Right lobe of liver (tissue), 6 donors: ENCODE results near the gene CPXM2. TPM values are rescaled to one million over a fixed set of nuclear protein-coding genes. Genes with fewer than 3 reads are reported as not detected.

ENCODE experiments used
- ATAC-seq, 4 donors: fragments of 200-7000 bp; cut with Tn5 transposase; one replicate each; pipeline ENCODE4 v1.9.1; 2020; ENCODE audit warnings: mild to moderate bottlenecking in 4 of 4, moderate library complexity in 4 of 4
- DNase-seq, 3 donors: peaks; one replicate each; pipeline ENCODE4 v3.0.0-alpha.2; 2020
- H3K27ac ChIP-seq, 3 donors: fragments of 200-600 bp; one replicate each; pipeline ENCODE4 v1.8.0; 2022
- H3K27me3 ChIP-seq, 2 donors: fragments of 200-600 bp; one replicate each; pipeline ENCODE4 v1.8.0; 2022
- H3K36me3 ChIP-seq, 4 donors: fragments of 200-600 bp; sonication (generic) in 1 of 4; one replicate each; pipeline versions ENCODE4 v1.5.1 to v1.8.0; 2017 to 2022; ENCODE audit warnings: control low read depth in 1 of 4
- H3K4me1 ChIP-seq, 4 donors: fragments of 200-600 bp; sonication (generic) in 1 of 4; one replicate each; pipeline versions ENCODE4 v1.5.1 to v1.8.0; 2017 to 2022; ENCODE audit warnings: control low read depth in 1 of 4
- H3K4me3 ChIP-seq, 3 donors: fragments of 200-600 bp; one replicate each; pipeline ENCODE4 v1.8.0; 2022
- H3K9me3 ChIP-seq, 4 donors: fragments of 200-600 bp; sonication (generic) in 1 of 4; one replicate each; pipeline versions ENCODE4 v1.5.1 to v1.8.0; 2017 to 2022; ENCODE audit warnings: control low read depth in 1 of 4
- POLR2A ChIP-seq: fragments of 450-650 bp; IDR thresholded peaks from one replicate; pipeline ENCODE4 v1.6.1; 2017; ENCODE audit warnings: antibody characterized with exemption, mild to moderate bottlenecking
- WGBS: methylation state at CpG from one replicate; pipeline ENCODE4 v1.1.6; 2018; ENCODE audit warnings: low coverage, low lambda C conversion rate; ENCODE audit not compliant: insufficient coverage; ENCODE audit errors: missing lambda C conversion rate; 5-methylcytosine and 5-hydroxymethylcytosine counted together
- intact Hi-C, 2 donors: fragments of 100-400 bp; cut with DNase I; formaldehyde crosslinking; loops; one replicate each; pipeline versions ENCODE4 v1.11.2 to v1.14.1; 2022
- total RNA-seq, 6 experiments: library from RNA; depleted of rRNA in 2 of 6; stranded (reverse); fragments of >200 nt in 2 of 6; fragmentation: NEBNext Ultra II Directional in 3 of 6; extraction: Animal tissue kit (Norgen Biotek cat#: 25700) in 3 of 6; gene quantifications; one replicate each; pipeline versions ENCODE4 v1.1.0 to v1.2.4, GENCODE V29; 2016 to 2023
- TF ChIP-seq, protein P1 (sequence below), 4 donors: fragments of 200-600 bp in 3 of 4; fragments of 450-650 bp in 1 of 4; IDR thresholded peaks; one replicate each; pipeline versions ENCODE4 v1.5.1 to v1.8.0; 2016 to 2022; ENCODE audit warnings: antibody characterized with exemption in 4 of 4, mild to moderate bottlenecking in 2 of 4
- donor health status: DM: no; HTN: yes; CAD: no.
- donor health status: DM: no; HTN: no; CAD: no.
- donor health status: DM: no; HTN: no; CAD: no.
- donor health status: DM: no; HTN: yes; CAD: no.
- donor health status: DM: no; HTN: yes; CAD: no.

The CPXM2 gene
- total RNA-seq, 6 experiments from 2014 or later = 0.29 to 2.6 (median 0.69) TPM

DNA sequence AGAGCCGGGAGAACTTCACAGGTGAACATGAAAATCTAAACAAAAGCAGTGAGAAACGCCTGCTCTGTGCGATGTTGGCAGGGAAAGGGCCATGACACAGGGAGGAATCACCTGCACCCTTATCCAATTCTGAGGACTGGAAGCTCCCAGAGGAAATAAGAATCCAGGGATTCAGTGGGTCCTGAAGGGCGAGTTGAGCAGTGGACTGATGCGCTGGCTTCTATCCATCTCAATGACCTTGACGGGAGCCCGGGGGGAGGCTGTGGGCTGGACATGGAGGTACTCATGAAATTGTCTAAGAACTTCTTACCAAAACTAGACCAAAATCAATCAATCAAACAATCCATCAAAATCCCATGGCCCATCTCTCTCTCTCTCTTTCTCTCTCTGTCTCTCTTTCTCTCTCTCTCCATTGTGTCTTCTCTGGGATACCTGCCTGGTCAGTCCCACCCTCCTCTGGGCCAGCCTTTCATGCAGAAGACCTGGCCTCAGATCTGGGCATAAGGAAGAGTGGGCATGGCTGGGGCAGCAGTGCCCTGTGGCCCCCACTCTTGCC, 7.2 kb downstream of the CPXM2 start:
- intact Hi-C loops = no loop called here
- no peak for ATAC-seq
- 51% methylated on average over 4 of the region's 7 CpGs for WGBS
- Histone ChIP-seq H3K4me1 (no peaks in the 10 kb centered on the region), H3K9me3 (no peaks in the 10 kb centered on the region), H3K36me3 (no peaks in the 10 kb centered on the region), H3K4me3 (no peak overlapping the region), H3K27ac (no peak overlapping the region), H3K27me3 (no peaks in the 10 kb centered on the region)
- TF ChIP-seq, protein P1, sequence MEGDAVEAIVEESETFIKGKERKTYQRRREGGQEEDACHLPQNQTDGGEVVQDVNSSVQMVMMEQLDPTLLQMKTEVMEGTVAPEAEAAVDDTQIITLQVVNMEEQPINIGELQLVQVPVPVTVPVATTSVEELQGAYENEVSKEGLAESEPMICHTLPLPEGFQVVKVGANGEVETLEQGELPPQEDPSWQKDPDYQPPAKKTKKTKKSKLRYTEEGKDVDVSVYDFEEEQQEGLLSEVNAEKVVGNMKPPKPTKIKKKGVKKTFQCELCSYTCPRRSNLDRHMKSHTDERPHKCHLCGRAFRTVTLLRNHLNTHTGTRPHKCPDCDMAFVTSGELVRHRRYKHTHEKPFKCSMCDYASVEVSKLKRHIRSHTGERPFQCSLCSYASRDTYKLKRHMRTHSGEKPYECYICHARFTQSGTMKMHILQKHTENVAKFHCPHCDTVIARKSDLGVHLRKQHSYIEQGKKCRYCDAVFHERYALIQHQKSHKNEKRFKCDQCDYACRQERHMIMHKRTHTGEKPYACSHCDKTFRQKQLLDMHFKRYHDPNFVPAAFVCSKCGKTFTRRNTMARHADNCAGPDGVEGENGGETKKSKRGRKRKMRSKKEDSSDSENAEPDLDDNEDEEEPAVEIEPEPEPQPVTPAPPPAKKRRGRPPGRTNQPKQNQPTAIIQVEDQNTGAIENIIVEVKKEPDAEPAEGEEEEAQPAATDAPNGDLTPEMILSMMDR (IDR thresholded peaks at IDR 0.05) = no peak
- no peak for TF ChIP-seq POLR2A
- DNase-seq = no peak

DNA sequence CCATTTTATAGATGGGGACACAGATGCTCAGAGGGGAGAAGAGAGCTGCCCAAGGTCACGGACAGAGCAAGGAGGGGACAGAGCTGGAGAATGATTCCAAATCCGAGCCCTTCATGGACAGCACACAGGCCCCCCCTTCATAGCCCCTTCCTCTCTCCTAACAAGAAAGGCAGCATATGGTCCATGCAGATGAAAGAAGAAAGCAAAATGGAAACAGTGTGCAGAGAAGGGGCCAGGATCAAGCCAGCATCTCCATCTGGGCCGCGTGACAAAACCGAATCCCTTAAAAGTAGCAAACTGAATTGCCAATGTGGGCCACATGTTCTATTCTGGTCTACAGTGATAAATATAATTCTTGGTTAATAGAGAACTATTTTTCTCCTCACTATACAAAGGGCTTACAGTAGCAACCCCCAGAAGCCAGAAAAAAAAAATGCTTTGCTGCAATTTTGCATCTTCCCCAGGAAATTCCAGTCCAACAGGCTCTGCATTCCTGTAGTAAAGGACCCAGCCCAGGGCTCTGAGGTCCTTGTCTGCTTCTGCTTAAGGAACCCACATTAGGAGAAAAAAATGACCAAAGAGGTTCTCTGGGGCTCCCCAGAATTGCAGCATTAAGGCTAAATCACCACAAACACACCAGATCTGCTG, 7.8 kb downstream of the CPXM2 start:
- no peak for TF ChIP-seq POLR2A
- TF ChIP-seq, protein P1 (IDR thresholded peaks at IDR 0.05) = no peak
- intact Hi-C loops = no loop called here
- Histone ChIP-seq H3K36me3 (no peaks in the 10 kb centered on the region), H3K27ac (no peak overlapping the region), H3K4me1 (no peaks in the 10 kb centered on the region), H3K4me3 (no peak overlapping the region), H3K27me3 (no peaks in the 10 kb centered on the region), H3K9me3 (no peaks in the 10 kb centered on the region)
- ATAC-seq (no peak), DNase-seq (no peak)
- WGBS = 78% methylated on average over 3 of the region's 5 CpGs

DNA sequence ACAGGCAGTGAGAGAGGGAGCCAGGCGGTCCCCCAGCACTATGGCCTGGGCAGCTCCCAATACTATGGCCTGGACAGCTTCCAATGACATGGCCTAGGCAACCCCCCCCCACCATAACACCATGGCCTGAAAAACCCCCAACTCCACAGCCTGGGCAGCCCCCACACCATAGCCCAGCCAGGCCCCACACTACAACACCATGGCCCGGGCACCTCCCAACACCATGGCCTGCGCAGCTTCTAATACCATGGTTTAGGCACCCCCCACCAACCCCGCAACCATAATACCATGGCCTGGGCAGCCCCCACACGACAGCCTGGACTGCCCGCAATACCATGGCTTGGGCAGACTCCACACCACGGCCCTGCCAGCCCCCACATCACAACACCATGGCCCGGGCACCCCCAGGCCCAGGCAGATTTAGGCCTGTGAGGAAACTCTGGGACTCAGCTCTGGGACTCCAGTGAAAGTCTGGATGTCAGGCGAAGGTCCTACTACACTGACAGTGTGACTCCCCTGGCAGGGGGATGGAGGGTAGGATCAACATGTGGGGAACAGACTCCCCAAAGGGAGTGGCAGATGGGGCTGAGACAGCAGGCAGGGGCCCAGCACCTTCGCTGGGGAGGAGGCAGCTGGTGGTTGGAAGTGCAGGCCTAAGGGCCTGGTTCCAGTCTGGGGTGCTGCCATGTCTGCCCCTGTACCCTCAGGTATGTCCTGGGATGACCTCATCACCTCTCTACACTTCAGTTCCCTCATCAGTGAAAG, 8.7 kb downstream of the CPXM2 start:
- TF ChIP-seq POLR2A = no peak
- TF ChIP-seq, protein P1 (IDR thresholded peaks at IDR 0.05) = no peak
- DNase-seq (no peak), ATAC-seq (peak in 1 of 4 donors; percentile 14)
- Histone ChIP-seq H3K36me3 (no peaks in the 10 kb centered on the region), H3K27me3 (no peaks in the 10 kb centered on the region), H3K9me3 (no peaks in the 10 kb centered on the region), H3K27ac (no peak overlapping the region), H3K4me1 (no peaks in the 10 kb centered on the region), H3K4me3 (no peak overlapping the region)
- intact Hi-C loops = no loop called here
- WGBS = 74% methylated on average over 5 of the region's 10 CpGs

DNA sequence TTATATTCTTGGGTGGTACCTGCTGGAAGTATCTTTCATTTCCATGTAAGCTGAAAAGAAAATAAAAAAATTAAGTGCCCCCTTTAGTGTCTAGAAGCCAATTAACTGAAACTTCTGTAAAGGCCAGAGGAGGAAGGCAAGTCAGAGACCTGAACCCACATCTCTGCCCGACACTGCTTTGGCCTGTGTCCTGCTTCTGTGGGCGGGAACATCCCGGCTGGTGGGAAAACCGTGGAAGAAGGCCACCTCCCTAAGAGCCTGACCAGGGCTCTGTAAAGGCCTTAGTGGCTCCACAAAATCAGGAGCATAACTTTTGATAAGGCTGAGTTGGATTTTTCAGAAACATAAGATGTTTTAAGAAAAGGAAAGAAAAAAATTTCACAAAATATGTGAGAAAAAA, 9.4 kb downstream of the CPXM2 start:
- Histone ChIP-seq H3K4me1 (no peaks in the 10 kb centered on the region), H3K27ac (no peak overlapping the region), H3K9me3 (no peaks in the 10 kb centered on the region), H3K27me3 (no peaks in the 10 kb centered on the region), H3K36me3 (no peaks in the 10 kb centered on the region), H3K4me3 (no peak overlapping the region)
- ATAC-seq (no peak), DNase-seq (no peak)
- intact Hi-C loops = no loop called here
- TF ChIP-seq, protein P1 (IDR thresholded peaks at IDR 0.05) = no peak
- 52% methylated on average over 4 of the region's 4 CpGs for WGBS
